B cell (primary cell): ENCODE measurements around the gene LCN15. TPM values are rescaled to one million over a fixed set of nuclear protein-coding genes. Genes with fewer than 3 reads are reported as not detected.

ENCODE experiments used
- ATAC-seq: fragments of 200-7000 bp; cut with Tn5 transposase; one replicate; pipeline ENCODE4 v1.10.0; 2021; ENCODE audit warnings: low read depth, mild to moderate bottlenecking, moderate number of reproducible peaks, moderate library complexity
- CTCF ChIA-PET: fragments of 350-600 bp; sonication (Branson Sonifier 250); formaldehyde crosslinking; loops from one replicate; lab custom pipeline; 2021; ENCODE audit warnings: antibody characterized with exemption, inconsistent platforms; lab: Charles Lee
- POLR2A ChIA-PET: fragments of 350-600 bp; sonication (Branson Sonifier 250); formaldehyde crosslinking; loops from one replicate; lab custom pipeline; 2021; ENCODE audit warnings: antibody characterized with exemption; lab: Charles Lee
- DNase-seq: peaks from one replicate; pipeline ENCODE4 v3.0.0; 2013
- H2AFZ ChIP-seq: 2 replicates; pipeline ENCODE4 v1.6.1; 2012; ENCODE audit warnings: mild to moderate bottlenecking, low read depth, low read length; ENCODE audit not compliant: insufficient read depth, poor library complexity, severe bottlenecking
- H3K27ac ChIP-seq, 2 donors: 1 replicate in 1 of 2; 2 replicates in 1 of 2; pipeline ENCODE4 v1.5.1; 2012 to 2013; ENCODE audit warnings: low read length in 2 of 2, mild to moderate bottlenecking in 2 of 2, moderate library complexity in 1 of 2
- H3K27me3 ChIP-seq, 4 experiments: fragments of 200-600 bp in 1 of 4; sonication (generic) in 1 of 4; replicated peaks in 1 of 4; 1 replicate in 2 of 4; 2 replicates in 2 of 4; pipeline versions ENCODE4 v1.6.1 to v1.7.0; 2013 to 2016; ENCODE audit warnings: low read length in 3 of 4, mild to moderate bottlenecking in 2 of 4, mixed read lengths in 1 of 4, moderate library complexity in 1 of 4; ENCODE audit not compliant: insufficient read depth in 4 of 4, control insufficient read depth in 3 of 4; ENCODE audit errors: control extremely low read depth in 1 of 4
- H3K36me3 ChIP-seq, 2 experiments: replicated peaks in 1 of 2; 1 replicate in 1 of 2; 2 replicates in 1 of 2; pipeline versions ENCODE4 v1.6.1 to v1.7.1; 2013; ENCODE audit warnings: low read length in 1 of 2; ENCODE audit not compliant: insufficient read depth in 2 of 2, control insufficient read depth in 1 of 2; ENCODE audit errors: control extremely low read depth in 1 of 2, extremely low read depth in 1 of 2
- H3K4me1 ChIP-seq, 2 donors: fragments of 200-600 bp in 1 of 2; sonication (generic) in 1 of 2; 1 replicate in 1 of 2; 2 replicates in 1 of 2; pipeline versions ENCODE4 v1.5.1 to v1.6.1; 2013 to 2017; ENCODE audit warnings: low read length in 2 of 2; ENCODE audit not compliant: control insufficient read depth in 2 of 2, insufficient read depth in 2 of 2
- H3K4me2 ChIP-seq: replicated peaks from 2 replicates; pipeline ENCODE3; 2012; ENCODE audit warnings: mild to moderate bottlenecking, low read depth, low read length; ENCODE audit not compliant: poor library complexity, severe bottlenecking
- H3K4me3 ChIP-seq, 5 experiments: fragments of 200-600 bp in 1 of 5; sonication (generic) in 1 of 5; 1 replicate in 3 of 5; 2 replicates in 2 of 5; pipeline versions ENCODE4 v1.5.1 to v1.7.0; 2011 to 2016; ENCODE audit warnings: low read length in 4 of 5, mild to moderate bottlenecking in 4 of 5, low read depth in 2 of 5, control low read depth in 1 of 5, moderate library complexity in 1 of 5; ENCODE audit not compliant: insufficient read depth in 1 of 5; ENCODE audit errors: control extremely low read depth in 1 of 5, extremely low read depth in 1 of 5
- H3K79me2 ChIP-seq: fragments of 200-600 bp; sonication (generic); one replicate; pipeline ENCODE4 v1.6.0; 2016; ENCODE audit warnings: low read length; ENCODE audit not compliant: control insufficient read depth, insufficient read depth
- H3K9ac ChIP-seq: fragments of 200-600 bp; sonication (generic); 2 replicates; pipeline ENCODE4 v1.6.1; 2017; ENCODE audit warnings: mild to moderate bottlenecking, low read length, moderate library complexity
- H3K9me3 ChIP-seq, 3 donors: one replicate each; pipeline versions ENCODE4 v1.6.1 to v1.7.1; 2013; ENCODE audit warnings: low read length in 2 of 3; ENCODE audit not compliant: control insufficient read depth in 2 of 3, insufficient read depth in 1 of 3; ENCODE audit errors: control extremely low read depth in 1 of 3
- H4K20me1 ChIP-seq: 2 replicates; pipeline ENCODE4 v1.6.0; 2012; ENCODE audit warnings: mild to moderate bottlenecking, low read length; ENCODE audit not compliant: insufficient read depth, control insufficient read depth, poor library complexity, severe bottlenecking
- H3K27ac Mint-ChIP-seq: one replicate; pipeline ENCODE4 v1.8.0; 2021; ENCODE audit warnings: mixed read lengths
- H3K27me3 Mint-ChIP-seq: one replicate; pipeline ENCODE4 v1.8.0; 2021; ENCODE audit warnings: mixed read lengths
- H3K4me1 Mint-ChIP-seq: one replicate; pipeline ENCODE4 v1.8.0; 2021; ENCODE audit warnings: mixed read lengths
- H3K4me3 Mint-ChIP-seq: one replicate; pipeline ENCODE4 v1.8.0; 2021; ENCODE audit warnings: mixed read lengths
- H3K9me3 Mint-ChIP-seq: one replicate; pipeline ENCODE4 v1.8.0; 2022; ENCODE audit warnings: mixed read lengths; ENCODE audit not compliant: insufficient read depth
- CTCF ChIP-seq: fragments of 200-600 bp; IDR thresholded peaks from one replicate; pipeline ENCODE4 v1.8.0; 2022; ENCODE audit warnings: antibody characterized with exemption, mild to moderate bottlenecking
- EZH2 ChIP-seq: IDR thresholded peaks from 2 replicates; pipeline ENCODE4 v1.6.1; 2012; ENCODE audit warnings: borderline replicate concordance, low read depth, mild to moderate bottlenecking, moderate library complexity, low read length; ENCODE audit not compliant: insufficient read depth, poor library complexity, severe bottlenecking
- WGBS: methylation state at CpG from one replicate; pipeline ENCODE4 v1.1.5; 2013; ENCODE audit warnings: missing lambda C conversion rate; ENCODE audit not compliant: insufficient coverage; 5-methylcytosine and 5-hydroxymethylcytosine counted together
- intact Hi-C: fragments of 100-400 bp; cut with micrococcal nuclease; formaldehyde crosslinking; loops from one replicate; pipeline ENCODE4 v1.10.0; 2022
- polyA plus RNA-seq: library from polyadenylated mRNA; depleted of rRNA; stranded (reverse); fragments of >200 nt; gene quantifications from 2 replicates; pipeline ENCODE4 v1.2.3, GENCODE V29; 2012
- total RNA-seq, 2 donors: library from RNA; stranded (reverse); fragments of 120-200 nt in 1 of 2; gene quantifications; 1 replicate in 1 of 2; 2 replicates in 1 of 2; pipeline versions ENCODE4 v1.2.3 to v1.2.4, GENCODE V29; 2013 to 2022

Gene LCN15
- total and polyA plus RNA-seq, 2 donors (not counting 1 experiment from before 2014, with no cell fraction given) = not detected

GRCh38 chr9:136723989-136724388 lies 40.3 kb downstream of the LCN15 start:
- Histone ChIP-seq H3K27me3 (no peaks in the 10 kb centered on the region), H3K4me1 (peaks cover 29 to 45% of the 10 kb centered on the region in 2 donors), H3K79me2 (peaks cover 36% of the 10 kb centered on the region), H3K4me2 (no peak overlapping the region), H3K27ac (no peak overlapping the region), H3K36me3 (peaks cover 0 to 51% of the 10 kb centered on the region in 2 experiments), H3K9ac (no peak overlapping the region), H3K9me3 (no peaks in the 10 kb centered on the region), H4K20me1 (peaks cover 78% of the 10 kb centered on the region), H3K4me3 (no peak overlapping the region), H2AFZ (no peak overlapping the region)
- ATAC-seq (no peak), DNase-seq (no peak)
- Mint-ChIP-seq H3K4me3 (no peak overlapping the region), H3K27me3 (no peaks in the 10 kb centered on the region), H3K4me1 (peaks cover 41% of the 10 kb centered on the region), H3K9me3 (no peaks in the 10 kb centered on the region), H3K27ac (no peak overlapping the region)
- ChIA-PET POLR2A (no interaction called here), CTCF (interaction anchor here (1.2 kb wide), 1 partner anchor 17 kb away, joined by 3 read pairs; no protein-coding TSS in a partner anchor)
- 94% methylated on average over 6 of the region's 8 CpGs for WGBS
- intact Hi-C loops = no loop called here
- TF ChIP-seq EZH2 (no peak), CTCF (no peak)

GRCh38 chr9:136723362-136723976 lies 40.8 kb downstream of the LCN15 start:
- DNase-seq = no peak
- TF ChIP-seq CTCF (no peak), EZH2 (no peak)
- H3K9me3 ChIP-seq = no peaks in the 10 kb centered on the region
- no peaks in the 10 kb centered on the region for H3K9me3 Mint-ChIP-seq
- H3K4me1 Mint-ChIP-seq = peaks cover 44% of the 10 kb centered on the region
- no peaks in the 10 kb centered on the region for H3K27me3 ChIP-seq
- peaks cover 78% of the 10 kb centered on the region for H4K20me1 ChIP-seq
- H3K27me3 Mint-ChIP-seq = no peaks in the 10 kb centered on the region
- H3K36me3 ChIP-seq = peaks cover 0 to 51% of the 10 kb centered on the region in 2 experiments
- POLR2A ChIA-PET = interaction anchor here (1.0 to 1.6 kb wide), 2 partner anchors 10 to 36 kb away, joined by 3 to 4 read pairs; partner anchors contain the start of gene AGPAT2
- no peak overlapping the region for H3K27ac Mint-ChIP-seq
- H3K4me1 ChIP-seq = peaks cover 26 to 45% of the 10 kb centered on the region in 2 donors
- no peak overlapping the region for H3K4me3 Mint-ChIP-seq
- H3K4me2 ChIP-seq = no peak overlapping the region
- H3K9ac ChIP-seq = no peak overlapping the region
- no peak overlapping the region for H2AFZ ChIP-seq
- no peak overlapping the region for H3K4me3 ChIP-seq
- CTCF ChIA-PET = interaction anchor here (1.2 kb wide), 1 partner anchor 18 kb away, joined by 3 read pairs; no protein-coding TSS in a partner anchor
- H3K79me2 ChIP-seq = peaks cover 36% of the 10 kb centered on the region
- ATAC-seq = no peak
- intact Hi-C loops = no loop called here
- WGBS = 93% methylated on average over 32 of the region's 32 CpGs
- H3K27ac ChIP-seq = no peak overlapping the region
